H1 (cell line): ENCODE data around the gene PRDM2. TPM values are rescaled to one million over a fixed set of nuclear protein-coding genes. Genes with fewer than 3 reads are reported as not detected.

ENCODE experiments used
- CTCF ChIA-PET: fragments of 300-600 bp; sonication (Branson Sonifier 250); formaldehyde crosslinking; loops from one replicate; lab custom pipeline; 2021; ENCODE audit not compliant: partially characterized antibody; lab: Charles Lee
- POLR2A ChIA-PET: fragments of 300-600 bp; sonication (Branson Sonifier 250); formaldehyde crosslinking; loops from one replicate; lab custom pipeline; 2021; ENCODE audit warnings: inconsistent platforms; ENCODE audit not compliant: partially characterized antibody; lab: Charles Lee
- DNase-seq, 2 experiments: peaks; one replicate each; pipeline versions ENCODE4 v3.0.0 to v3.0.0-alpha.2; 2010 to 2022; ENCODE audit warnings: low spot score in 2 of 2, low read depth in 1 of 2, mixed read lengths in 1 of 2
- FAIRE-seq: peaks from 2 replicates; lab custom pipeline; 2011; peaks lifted over from hg19 to GRCh38; lab: Jason Lieb, UNC
- H2AFZ ChIP-seq: 2 replicates; pipeline ENCODE4 v1.8.1; 2012; ENCODE audit warnings: low read length, inconsistent platforms
- H2AK5ac ChIP-seq: 2 replicates; pipeline ENCODE4 v1.6.1; 2013; ENCODE audit warnings: low read depth, low read length
- H2BK120ac ChIP-seq: replicated peaks from 2 replicates; pipeline ENCODE3; 2013; ENCODE audit warnings: low read depth, low read length, inconsistent platforms
- H2BK12ac ChIP-seq: 2 replicates; pipeline ENCODE4 v1.6.1; 2013; ENCODE audit warnings: low read depth, low read length
- H2BK15ac ChIP-seq: 2 replicates; pipeline ENCODE4 v1.6.1; 2013; ENCODE audit warnings: low read length
- H2BK20ac ChIP-seq: 2 replicates; pipeline ENCODE4 v1.6.1; 2013; ENCODE audit warnings: low read length
- H2BK5ac ChIP-seq: 2 replicates; pipeline ENCODE4 v1.6.1; 2013; ENCODE audit warnings: low read depth, low read length
- H3K14ac ChIP-seq: 2 replicates; pipeline ENCODE4 v1.6.1; 2013; ENCODE audit warnings: inconsistent platforms; ENCODE audit not compliant: insufficient read length
- H3K18ac ChIP-seq: 2 replicates; pipeline ENCODE4 v1.6.1; 2013; ENCODE audit warnings: low read length; ENCODE audit errors: extremely low read depth
- H3K23ac ChIP-seq: 2 replicates; pipeline ENCODE4 v1.6.1; 2013; ENCODE audit warnings: inconsistent platforms; ENCODE audit not compliant: insufficient read length
- H3K23me2 ChIP-seq: 2 replicates; pipeline ENCODE4 v1.6.1; 2013; ENCODE audit warnings: low read depth, low read length
- H3K27ac ChIP-seq: 2 replicates; pipeline ENCODE4 v1.6.1; 2011; ENCODE audit warnings: low read depth, low read length, inconsistent platforms
- H3K27me3 ChIP-seq, 4 experiments: replicated peaks in 1 of 4; 1 replicate in 1 of 4; 2 replicates in 3 of 4; pipeline versions ENCODE4 v1.6.1 to v1.8.1; 2011 to 2013; ENCODE audit warnings: low read length in 3 of 4, mild to moderate bottlenecking in 3 of 4, inconsistent platforms in 2 of 4, mixed read lengths in 2 of 4, moderate library complexity in 1 of 4; ENCODE audit not compliant: control insufficient read depth in 3 of 4, insufficient read depth in 3 of 4; ENCODE audit errors: extremely low read depth in 1 of 4
- H3K36me3 ChIP-seq, 4 experiments: 2 replicates each; pipeline versions ENCODE4 v1.6.1 to v1.8.1; 2011 to 2013; ENCODE audit warnings: mild to moderate bottlenecking in 4 of 4, low read length in 3 of 4, moderate library complexity in 2 of 4, control low read depth in 1 of 4, inconsistent platforms in 1 of 4; ENCODE audit not compliant: insufficient read depth in 4 of 4, control insufficient read depth in 2 of 4
- H3K4ac ChIP-seq: replicated peaks from 2 replicates; pipeline ENCODE3; 2013; ENCODE audit warnings: low read length, low read depth, mixed read lengths, inconsistent platforms; ENCODE audit not compliant: insufficient read length
- H3K4me1 ChIP-seq, 4 experiments: replicated peaks in 1 of 4; 1 replicate in 1 of 4; 2 replicates in 3 of 4; pipeline versions ENCODE4 v1.6.1 to v1.8.1; 2011 to 2013; ENCODE audit warnings: low read length in 3 of 4, inconsistent platforms in 2 of 4, mixed read lengths in 1 of 4; ENCODE audit not compliant: insufficient read depth in 4 of 4, control insufficient read depth in 3 of 4
- H3K4me2 ChIP-seq, 2 experiments: 2 replicates each; pipeline versions ENCODE4 v1.6.1 to v1.8.1; 2011 to 2013; ENCODE audit warnings: low read depth in 2 of 2, low read length in 2 of 2, control low read depth in 1 of 2, inconsistent platforms in 1 of 2, mild to moderate bottlenecking in 1 of 2; ENCODE audit not compliant: insufficient read depth in 1 of 2
- H3K4me3 ChIP-seq, 4 experiments: fragments of 200-600, 300-600 bp in 1 of 4; sonication (generic), shearing (Covaris generic), sonication (Bioruptor Twin) in 1 of 4; 2 replicates each; pipeline versions ENCODE4 v1.5.1 to v1.8.1; 2011 to 2016; ENCODE audit warnings: low read length in 4 of 4, low read depth in 3 of 4, control low read depth in 2 of 4, inconsistent platforms in 2 of 4, mild to moderate bottlenecking in 2 of 4, mixed read lengths in 1 of 4, moderate library complexity in 1 of 4; ENCODE audit not compliant: insufficient read depth in 2 of 4; ENCODE audit errors: extremely low read depth in 1 of 4
- H3K56ac ChIP-seq: replicated peaks from 2 replicates; pipeline ENCODE3; 2013; ENCODE audit warnings: low read depth, mild to moderate bottlenecking, mixed read lengths, low read length, inconsistent platforms; ENCODE audit not compliant: insufficient read length
- H3K79me1 ChIP-seq: 2 replicates; pipeline ENCODE4 v1.6.1; 2013; ENCODE audit warnings: low read depth, low read length, control low read depth
- H3K79me2 ChIP-seq, 2 experiments: 2 replicates each; pipeline versions ENCODE4 v1.6.1 to v1.8.1; 2012 to 2013; ENCODE audit warnings: low read length in 2 of 2, mild to moderate bottlenecking in 2 of 2, inconsistent platforms in 1 of 2; ENCODE audit not compliant: insufficient read depth in 2 of 2, control insufficient read depth in 1 of 2
- H3K9ac ChIP-seq, 4 experiments: replicated peaks in 1 of 4; 1 replicate in 1 of 4; 2 replicates in 3 of 4; pipeline versions ENCODE4 v1.6.1 to v1.8.1; 2011 to 2013; ENCODE audit warnings: low read depth in 3 of 4, low read length in 3 of 4, control low read depth in 2 of 4, mild to moderate bottlenecking in 2 of 4, moderate library complexity in 2 of 4, inconsistent platforms in 1 of 4; ENCODE audit errors: extremely low read depth in 1 of 4
- H3K9me3 ChIP-seq, 2 experiments: 2 replicates each; pipeline versions ENCODE4 v1.6.1 to v1.8.1; 2012 to 2013; ENCODE audit warnings: mild to moderate bottlenecking in 2 of 2, moderate library complexity in 2 of 2, control low read depth in 1 of 2, inconsistent platforms in 1 of 2, low read depth in 1 of 2, low read length in 1 of 2, mixed read lengths in 1 of 2; ENCODE audit not compliant: insufficient read depth in 2 of 2
- H4K20me1 ChIP-seq, 2 experiments: replicated peaks in 1 of 2; 2 replicates each; pipeline versions ENCODE3 to v1.8.1; 2011 to 2013; ENCODE audit warnings: inconsistent platforms in 2 of 2, low read length in 2 of 2, mild to moderate bottlenecking in 1 of 2; ENCODE audit not compliant: insufficient read depth in 2 of 2, control insufficient read depth in 1 of 2
- H4K5ac ChIP-seq: 2 replicates; pipeline ENCODE4 v1.6.1; 2013; ENCODE audit warnings: low read length, low read depth, mixed read lengths, inconsistent platforms; ENCODE audit not compliant: insufficient read length
- H4K8ac ChIP-seq: 2 replicates; pipeline ENCODE4 v1.8.0; 2013; ENCODE audit warnings: mild to moderate bottlenecking, moderate library complexity, low read length, inconsistent platforms; ENCODE audit not compliant: insufficient read depth; ENCODE audit errors: extremely low read depth
- H4K91ac ChIP-seq: replicated peaks from 2 replicates; pipeline ENCODE3; 2013; ENCODE audit warnings: low read length, mixed read lengths, inconsistent platforms; ENCODE audit not compliant: insufficient read length
- ATF2 ChIP-seq: IDR thresholded peaks from 2 replicates; pipeline ENCODE4 v1.6.1; 2012; ENCODE audit warnings: low read length, inconsistent platforms
- BCL11A ChIP-seq, 2 experiments: IDR thresholded peaks; one replicate each; pipeline ENCODE4 v1.6.1; 2011; ENCODE audit warnings: low read depth in 2 of 2, low read length in 2 of 2, mild to moderate bottlenecking in 2 of 2
- CBX8 ChIP-seq: fragments of 300-800, 300-1000 bp; sonication (generic); IDR thresholded peaks from 2 replicates; pipeline ENCODE4 v1.7.1; 2016; ENCODE audit warnings: low read depth, low read length, borderline replicate concordance
- CREB1 ChIP-seq: IDR thresholded peaks from 2 replicates; pipeline ENCODE4 v1.6.1; 2012; ENCODE audit warnings: inconsistent platforms
- MAFK ChIP-seq: IDR thresholded peaks from 2 replicates; pipeline ENCODE4 v1.6.1; 2012; ENCODE audit warnings: low read depth, mild to moderate bottlenecking, improper control_type of control experiment, low read length
- MAX ChIP-seq: IDR thresholded peaks from 2 replicates; pipeline ENCODE4 v1.6.1; 2012; ENCODE audit warnings: inconsistent platforms
- RXRA ChIP-seq: IDR thresholded peaks from 2 replicates; pipeline ENCODE4 v1.6.1; 2011; ENCODE audit warnings: low read depth, mild to moderate bottlenecking, low read length, moderate library complexity; ENCODE audit not compliant: insufficient read depth
- SP1 ChIP-seq: IDR thresholded peaks from 2 replicates; pipeline ENCODE4 v1.6.1; 2011; ENCODE audit warnings: low read depth, low read length
- SP2 ChIP-seq: IDR thresholded peaks from 2 replicates; pipeline ENCODE4 v1.6.1; 2012; ENCODE audit warnings: mild to moderate bottlenecking, low read length, inconsistent platforms
- SP4 ChIP-seq: IDR thresholded peaks from 2 replicates; pipeline ENCODE4 v1.6.1; 2012; ENCODE audit warnings: low read length, inconsistent platforms
- TAF1 ChIP-seq: IDR thresholded peaks from 2 replicates; pipeline ENCODE4 v1.6.1; 2011; ENCODE audit warnings: mild to moderate bottlenecking, low read depth, low read length
- YY1 ChIP-seq: IDR thresholded peaks from 2 replicates; pipeline ENCODE4 v1.6.1; 2011; ENCODE audit warnings: low read depth, mild to moderate bottlenecking, low read length
- WGBS, 2 experiments: shearing (Covaris generic) in 1 of 2; methylation state at CpG; one replicate each; pipeline versions ENCODE4 v1.1.6 to v1.1.7; 2013 to 2015; ENCODE audit warnings: low lambda C conversion rate in 2 of 2, mixed read lengths in 2 of 2, inconsistent platforms in 1 of 2, low coverage in 1 of 2, missing lambda C conversion rate in 1 of 2; ENCODE audit not compliant: insufficient replicate concordance in 2 of 2, insufficient coverage in 1 of 2, insufficient read length in 1 of 2; ENCODE audit errors: extremely low coverage in 1 of 2, missing lambda C conversion rate in 1 of 2; 5-methylcytosine and 5-hydroxymethylcytosine counted together
- polyA plus RNA-seq, 7 experiments: library from polyadenylated mRNA; depleted of rRNA in 3 of 7; stranded (reverse) in 5 of 7; unstranded in 2 of 7; fragments of >200 nt in 5 of 7; fragments of 200-250 nt in 2 of 7; gene quantifications; 1 replicate in 5 of 7; 2 replicates in 1 of 7; 4 replicates in 1 of 7; pipeline versions ENCODE4 v1.2.1 to v1.2.3, GENCODE V29; 2011 to 2013; ENCODE audit warnings: missing spikeins in 2 of 7, mixed read lengths in 2 of 7
- total RNA-seq: library from RNA; stranded (reverse); fragmentation: NEBNext Ultra II Directional; extraction: Animal tissue kit (Norgen Biotek cat#: 25700); gene quantifications from 2 replicates; pipeline ENCODE4 v1.2.1, GENCODE V29; 2021

PRDM2 gene
- total and polyA plus RNA-seq, 2 of the 8 experiments (the other 6 are each of a cell fraction or from before 2014, with no cell fraction given): 5.8 to 21.2 TPM

GRCh38 chr1:13813398-13814012 is 113.5 kb downstream of the PRDM2 start:
- Histone ChIP-seq H3K4me3 (no peak overlapping the region), H2BK120ac (no peak overlapping the region), H3K9me3 (no peaks in the 10 kb centered on the region), H3K79me1 (no peaks in the 10 kb centered on the region), H2BK20ac (no peak overlapping the region), H3K4ac (no peak overlapping the region), H3K27me3 (no peaks in the 10 kb centered on the region; a peak in 1 of 7 replicates), H3K14ac (no peak overlapping the region), H3K56ac (no peak overlapping the region), H2BK12ac (no peak overlapping the region), H3K36me3 (no peaks in the 10 kb centered on the region), H3K4me2 (no peak overlapping the region), H3K4me1 (no peaks in the 10 kb centered on the region), H3K79me2 (no peaks in the 10 kb centered on the region), H3K23me2 (no peaks in the 10 kb centered on the region), H2AK5ac (no peak overlapping the region), H2BK15ac (0 out of 2 replicates have a peak overlapping the region, but pooled peaks have one; percentile 61), H3K18ac (no peak overlapping the region; the same call in 1 of the 2 replicates), H2BK5ac (no peak overlapping the region), H4K5ac (no peak overlapping the region), H3K9ac (no peak overlapping the region), H3K23ac (no peak overlapping the region), H4K8ac (peak overlapping the region; percentile 84; the same call in 1 of the 2 replicates), H2AFZ (peak overlapping the region; percentile 45; the same call in 1 of the 2 replicates), H4K91ac (no peak overlapping the region), H3K27ac (no peak overlapping the region), H4K20me1 (no peaks in the 10 kb centered on the region)
- POLR2A ChIA-PET: no interaction called here
- DNase-seq (peak in 1 of 2 experiments; percentile 91), FAIRE-seq (no peak)
- WGBS, 2 experiments: 59% methylated on average over 17 of the region's 17 CpGs; no CpG with 5 or more reads in 1 of the 2 experiments
- CTCF ChIA-PET: interaction anchor here (0.6 to 5.5 kb wide), 23 partner anchors 10 to 385 kb away, joined by 3 to 30 read pairs (median 3); partner anchors contain the start of gene PDPN
- TF ChIP-seq SP4 (no peak), SP2 (0 out of 2 replicates have a peak, but pooled peaks have one; percentile 5), YY1 (0 out of 2 replicates have a peak, but pooled peaks have one; percentile 60), ATF2 (no peak), MAX (no peak), CREB1 (0 out of 2 replicates have a peak, but pooled peaks have one; percentile 39), RXRA (no peak), CBX8 (no peak), MAFK (no peak), BCL11A (IDR thresholded peaks at IDR 0.05; ENCODE audit: low read depth in 2 of 2, low read length in 2 of 2) (no peak), SP1 (no peak), TAF1 (no peak)
